ENCODE data around the gene EXT2.

DNA sequence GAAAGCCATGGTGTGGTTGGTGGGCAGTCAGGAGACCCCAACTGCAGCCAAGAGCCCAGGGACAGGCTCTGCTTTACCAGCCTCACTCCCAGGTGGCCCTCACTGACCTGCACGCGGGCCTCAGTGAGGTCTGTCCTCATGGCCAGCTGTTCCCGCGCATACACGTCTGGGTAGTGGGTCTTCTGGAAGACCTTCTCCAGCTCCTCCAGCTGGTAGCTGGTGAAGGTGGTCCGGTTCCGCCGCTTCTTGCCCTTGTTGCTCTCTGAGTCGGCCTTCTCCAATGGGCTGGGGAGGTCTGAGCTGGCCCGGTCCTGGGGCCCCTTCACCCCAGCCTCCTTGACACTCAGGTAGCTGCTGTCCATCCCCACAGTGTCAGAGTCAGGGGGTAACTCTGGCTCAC lies 179.8 kb downstream of the EXT2 start:
- TF ChIP-seq CTCF (conservative IDR thresholded peaks at IDR 0.05 in 1 of 2, IDR thresholded peaks at IDR 0.05 in 1 of 2; ENCODE audit: low read depth in 1 of 2, low read length in 2 of 2), result no peak
- no peak for TF ChIP-seq EZH2 (IDR thresholded peaks at IDR 0.05; ENCODE audit: low read length, missing control alignments)
